GM12873 (cell line): ENCODE results near the gene RAB31.

Experiments used
- TF ChIP-seq, protein P1 (sequence below): IDR thresholded peaks from 2 replicates; pipeline ENCODE4 v1.5.1; 2012; ENCODE audit warnings: low read depth, mild to moderate bottlenecking, moderate library complexity, low read length, control low read depth; ENCODE audit not compliant: insufficient read depth; ENCODE audit errors: missing control alignments

Gene RAB31

DNA sequence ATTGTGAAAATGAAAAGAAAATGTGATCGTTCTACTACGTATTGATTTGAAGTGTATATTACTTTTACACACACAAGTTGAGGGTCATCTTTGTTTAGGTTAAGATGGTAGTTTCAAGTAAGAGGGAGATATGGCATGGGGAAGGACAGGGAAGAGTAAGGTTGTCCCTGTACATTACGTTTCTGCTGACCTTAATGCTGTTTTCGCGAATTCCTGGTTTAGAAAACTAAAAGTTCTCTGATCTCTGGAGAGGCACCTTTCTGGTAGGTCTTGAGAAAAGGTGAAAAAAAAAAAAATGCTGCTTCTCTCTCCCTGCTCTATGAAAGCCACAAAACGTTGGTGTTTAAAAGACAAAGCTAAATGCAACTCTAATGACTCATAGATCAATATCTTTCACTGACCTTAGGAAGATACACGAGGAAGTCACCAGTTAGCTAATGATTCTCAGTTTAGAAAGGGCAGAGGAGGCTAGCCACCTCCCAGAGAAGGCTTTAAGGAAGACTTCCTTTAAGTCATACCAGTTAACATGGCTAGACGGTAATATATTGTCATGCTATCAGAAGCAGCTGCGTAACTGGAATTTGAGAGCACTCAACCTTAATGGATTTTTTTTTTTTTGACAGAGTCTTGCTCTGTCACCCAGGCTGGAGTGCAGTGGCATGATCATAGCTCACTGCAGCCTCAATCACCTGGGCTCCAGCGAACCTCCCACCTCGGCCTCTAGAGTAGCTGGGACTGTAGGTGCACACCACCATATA is 190.9 kb downstream of the RAB31 start:
- TF ChIP-seq, protein P1, sequence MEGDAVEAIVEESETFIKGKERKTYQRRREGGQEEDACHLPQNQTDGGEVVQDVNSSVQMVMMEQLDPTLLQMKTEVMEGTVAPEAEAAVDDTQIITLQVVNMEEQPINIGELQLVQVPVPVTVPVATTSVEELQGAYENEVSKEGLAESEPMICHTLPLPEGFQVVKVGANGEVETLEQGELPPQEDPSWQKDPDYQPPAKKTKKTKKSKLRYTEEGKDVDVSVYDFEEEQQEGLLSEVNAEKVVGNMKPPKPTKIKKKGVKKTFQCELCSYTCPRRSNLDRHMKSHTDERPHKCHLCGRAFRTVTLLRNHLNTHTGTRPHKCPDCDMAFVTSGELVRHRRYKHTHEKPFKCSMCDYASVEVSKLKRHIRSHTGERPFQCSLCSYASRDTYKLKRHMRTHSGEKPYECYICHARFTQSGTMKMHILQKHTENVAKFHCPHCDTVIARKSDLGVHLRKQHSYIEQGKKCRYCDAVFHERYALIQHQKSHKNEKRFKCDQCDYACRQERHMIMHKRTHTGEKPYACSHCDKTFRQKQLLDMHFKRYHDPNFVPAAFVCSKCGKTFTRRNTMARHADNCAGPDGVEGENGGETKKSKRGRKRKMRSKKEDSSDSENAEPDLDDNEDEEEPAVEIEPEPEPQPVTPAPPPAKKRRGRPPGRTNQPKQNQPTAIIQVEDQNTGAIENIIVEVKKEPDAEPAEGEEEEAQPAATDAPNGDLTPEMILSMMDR = no peak

DNA sequence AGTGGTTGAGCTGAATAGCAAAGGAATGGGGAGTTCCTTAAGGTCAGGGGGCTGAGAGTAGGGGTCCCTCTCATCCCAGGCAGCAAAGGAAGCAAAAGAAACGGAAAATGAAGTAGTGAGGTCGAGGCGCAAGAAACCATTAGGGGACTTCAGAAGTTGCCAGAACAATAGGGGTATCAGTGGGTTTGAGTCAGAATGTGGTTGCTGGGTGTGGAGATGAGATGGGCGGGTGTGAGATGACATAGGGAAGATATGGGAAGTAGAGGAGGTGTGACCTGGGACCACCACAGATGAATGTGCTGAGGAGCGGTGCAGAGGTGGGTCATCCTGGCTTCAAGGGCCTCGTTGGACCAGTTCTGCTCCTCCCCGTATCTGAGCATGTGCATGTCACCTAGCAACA is 192.6 kb downstream of the RAB31 start:
- TF ChIP-seq, protein P1 = no peak

DNA sequence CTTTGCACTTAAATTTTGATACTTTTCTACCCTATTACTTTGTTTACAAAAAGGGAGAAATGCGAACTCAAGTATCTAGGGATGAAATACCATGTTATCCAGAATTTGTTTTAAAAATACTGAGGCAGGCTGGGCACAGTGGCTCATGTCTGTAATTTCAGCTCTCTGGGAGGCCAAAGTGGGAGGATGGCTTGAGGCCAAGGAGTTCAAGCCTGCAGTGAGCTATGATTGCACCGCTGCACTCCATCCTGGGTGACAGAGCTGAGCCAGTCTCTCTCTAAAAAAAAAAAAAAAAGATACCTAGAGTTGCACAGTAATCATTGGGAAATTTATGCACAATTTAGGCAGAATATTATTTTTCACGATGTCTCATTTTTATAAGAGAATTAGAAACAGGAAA is 193.3 kb downstream of the RAB31 start:
- TF ChIP-seq, protein P1 = no peak

DNA sequence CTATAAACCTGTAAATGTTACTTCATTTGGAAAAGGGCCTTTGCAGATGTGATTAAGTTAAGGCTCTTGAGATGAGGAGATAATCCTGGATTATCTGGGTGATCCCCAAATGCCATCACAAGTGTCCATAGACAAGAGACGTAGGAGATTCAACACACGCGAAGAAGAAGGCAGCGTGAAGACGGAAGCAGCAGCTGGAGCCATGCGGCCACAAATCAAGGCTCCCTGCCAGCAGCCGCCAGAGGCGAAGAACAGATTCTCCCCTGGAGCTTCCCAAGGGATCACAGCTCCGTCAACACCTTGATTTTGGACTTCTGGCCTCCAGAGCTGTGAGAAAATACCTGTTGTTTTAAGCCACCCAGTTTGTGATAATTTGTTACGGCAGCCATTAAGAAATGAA is 194.7 kb downstream of the RAB31 start:
- TF ChIP-seq, protein P1 = no peak

DNA sequence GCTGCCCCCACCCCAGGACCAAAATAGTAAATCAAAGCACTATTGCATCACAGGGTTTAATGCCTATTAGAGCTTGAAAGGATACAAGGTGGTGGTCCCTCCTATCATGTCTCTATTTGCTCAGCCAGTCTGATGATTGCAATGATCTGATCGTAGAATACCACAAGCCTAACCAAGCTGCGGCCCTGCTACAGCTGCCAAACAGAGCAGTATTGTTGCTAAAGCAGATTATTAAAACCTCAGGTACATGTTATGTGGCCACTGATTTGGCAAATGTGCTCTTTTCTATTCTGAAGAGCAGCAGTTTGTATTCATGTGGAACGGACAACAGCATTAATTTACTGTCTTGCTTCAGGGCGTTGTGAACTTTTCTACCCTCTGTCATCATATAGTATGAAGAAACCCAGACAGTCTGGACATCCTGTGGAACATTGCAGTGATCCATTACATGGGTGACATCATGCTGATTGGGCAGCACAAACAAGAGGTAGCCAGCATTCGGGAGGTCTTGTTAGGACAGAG is 197.4 kb downstream of the RAB31 start:
- TF ChIP-seq, protein P1 = no peak

DNA sequence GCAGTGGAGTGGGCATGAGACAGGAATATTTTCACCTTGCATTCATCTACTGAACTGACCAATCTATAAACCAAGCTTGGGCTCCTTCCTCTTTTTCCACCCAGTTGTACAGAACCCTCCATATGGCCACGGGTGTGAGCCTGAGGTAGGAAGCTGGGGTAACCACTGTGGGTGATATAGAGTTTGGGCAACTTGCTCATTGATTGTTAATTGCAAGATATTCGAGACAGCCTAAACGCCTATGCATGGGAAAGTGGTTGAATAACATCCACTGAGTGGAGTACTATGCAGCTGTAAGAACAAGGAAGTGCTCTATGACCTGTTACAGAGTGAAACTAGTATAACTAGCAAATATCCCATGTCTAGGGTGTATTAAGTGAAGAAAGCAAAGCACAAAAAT is 198.4 kb downstream of the RAB31 start:
- TF ChIP-seq, protein P1 = no peak

DNA sequence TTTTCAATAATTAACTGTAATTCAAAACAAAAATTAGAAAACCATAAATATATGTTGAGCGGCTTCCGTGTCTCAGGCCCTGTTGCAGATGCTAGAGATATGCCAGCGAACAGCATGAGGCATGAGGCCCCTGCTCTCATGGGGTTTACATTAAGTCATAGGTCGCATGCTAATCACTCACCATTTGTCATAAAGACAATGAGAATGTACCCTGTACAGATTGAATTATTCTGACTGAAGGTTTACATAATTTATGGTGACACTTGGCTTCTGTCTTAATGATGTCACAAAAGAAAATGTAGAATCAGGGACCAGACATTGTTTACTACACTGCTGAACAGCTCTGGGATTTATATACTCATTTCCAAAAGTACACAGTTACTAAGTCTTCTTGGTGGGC is 199.8 kb downstream of the RAB31 start:
- TF ChIP-seq, protein P1 = no peak
